ENCODE results near the gene FHOD3.

DNA sequence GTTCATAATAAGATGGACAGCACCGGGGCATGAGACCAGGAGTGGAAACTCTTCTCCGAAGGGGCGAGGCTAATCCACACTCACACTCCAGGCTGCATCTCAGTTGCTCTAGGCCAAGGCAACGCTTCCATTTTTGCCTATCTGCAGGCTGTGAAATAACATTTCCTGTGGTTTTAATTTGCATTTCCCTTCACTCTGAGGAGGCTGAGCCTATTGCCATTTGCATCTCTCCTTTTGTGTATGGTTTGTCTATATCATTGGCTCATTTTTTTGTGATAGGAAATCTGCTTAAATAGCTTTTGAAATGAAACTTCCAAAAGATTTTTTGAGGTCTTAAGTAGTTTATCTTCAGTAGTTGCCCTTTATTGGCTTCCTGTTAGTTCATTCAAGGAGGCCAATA is 473.7 kb downstream of the FHOD3 start:
- TF ChIP-seq GATA3 (IDR thresholded peaks at IDR 0.05; ENCODE audit: low read depth, low read length) (no peak), GATA2 (IDR thresholded peaks at IDR 0.05; ENCODE audit: low read depth, low read length) (no peak)

All from SH-SY5Y (cell line).